Activated naive CD8-positive, alpha-beta T cell treated with anti-CD3 and anti-CD28 coated beads, Interleukin-2, amount 50 U/mL, for 24 hours (primary cell): ENCODE measurements around the gene UBL4B.
A peak's percentile ranks its signal among the peaks of the same experiment; 100 is the strongest.
"Not testable (repeated sequence)": the region's sequence is repeated elsewhere in the genome, so short reads cannot be mapped to it uniquely, and the experiment has no call there.

Source experiments
- ATAC-seq: fragments of 150-1000 bp; cut with Tn5 transposase; one replicate; pipeline ENCODE4 v1.10.0; 2021
- DNase-seq: peaks from one replicate; pipeline ENCODE4 v3.0.0; 2021
- H3K27ac Mint-ChIP-seq: one replicate; pipeline ENCODE4 v1.8.0; 2021; ENCODE audit warnings: mild to moderate bottlenecking, mixed read lengths
- H3K27me3 Mint-ChIP-seq: one replicate; pipeline ENCODE4 v1.8.0; 2021; ENCODE audit warnings: mixed read lengths
- H3K36me3 Mint-ChIP-seq: one replicate; pipeline ENCODE4 v1.8.0; 2021; ENCODE audit warnings: low read depth, mixed read lengths
- H3K4me1 Mint-ChIP-seq: one replicate; pipeline ENCODE4 v1.8.0; 2021; ENCODE audit warnings: mixed read lengths
- H3K4me3 Mint-ChIP-seq: one replicate; pipeline ENCODE4 v1.8.0; 2021; ENCODE audit warnings: mild to moderate bottlenecking, moderate library complexity, mixed read lengths
- H3K9me3 Mint-ChIP-seq: one replicate; pipeline ENCODE4 v1.8.0; 2021; ENCODE audit warnings: mixed read lengths

Gene UBL4B

DNA sequence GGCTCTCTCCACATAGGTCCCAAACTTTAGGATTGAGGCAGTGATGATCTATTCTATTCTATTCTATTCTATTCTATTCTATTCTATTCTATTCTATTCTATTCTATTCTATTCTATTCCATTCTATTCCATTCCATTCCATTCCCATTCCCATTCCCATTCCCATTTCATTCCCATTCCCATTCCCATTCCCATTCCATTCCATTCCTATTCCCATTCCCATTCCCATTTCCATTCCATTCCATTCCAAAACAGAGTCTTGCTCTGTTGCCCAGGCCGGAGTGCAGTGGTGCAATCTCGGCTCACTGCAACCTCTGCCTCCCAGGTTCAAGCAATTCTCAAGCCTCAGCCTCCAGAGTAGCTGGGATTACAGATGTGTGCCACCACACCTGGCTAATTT, 32.2 kb upstream of the UBL4B start:
- H3K9me3 Mint-ChIP-seq, H3K4me3 Mint-ChIP-seq, H3K36me3 Mint-ChIP-seq, H3K27ac Mint-ChIP-seq, ATAC-seq, DNase-seq: not testable (repeated sequence)
- peaks cover 36% of the 10 kb centered on the region for H3K27me3 Mint-ChIP-seq
- H3K4me1 Mint-ChIP-seq, result peaks cover 13% of the 10 kb centered on the region

- Mint-ChIP-seq H3K9me3 (no peaks in the 10 kb centered on the region), H3K36me3 (no peaks in the 10 kb centered on the region), H3K4me3 (no peak overlapping the region), H3K4me1 (peaks cover 14% of the 10 kb centered on the region), H3K27me3 (peaks cover 46% of the 10 kb centered on the region), H3K27ac (no peak overlapping the region)
- no peak for DNase-seq
- ATAC-seq, result no peak
Observed at GRCh38 chr1:110081061-110081460, 31.2 kb upstream of the UBL4B start.

DNA sequence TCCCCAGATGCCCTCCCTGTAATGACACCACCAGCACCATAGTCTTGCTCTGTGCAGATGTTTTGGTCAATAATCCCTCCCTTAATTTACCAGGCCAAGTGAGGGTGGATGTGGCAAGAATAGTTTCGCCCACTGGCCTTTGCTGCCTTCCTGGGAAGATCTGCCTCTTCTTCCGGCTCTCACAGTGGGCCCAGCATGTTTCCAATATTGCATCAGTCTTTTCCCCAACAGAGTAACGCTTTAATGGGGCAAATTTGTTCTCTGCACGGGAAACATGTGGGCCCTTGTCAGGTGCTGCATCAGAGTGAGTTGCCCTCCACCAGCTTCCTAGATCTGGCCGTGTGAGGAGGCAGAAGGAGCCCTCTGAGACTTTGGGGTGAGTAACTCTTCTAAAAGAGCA, 29.8 kb upstream of the UBL4B start:
- H3K27me3 Mint-ChIP-seq, result peaks cover 53% of the 10 kb centered on the region
- peaks cover 14% of the 10 kb centered on the region for H3K4me1 Mint-ChIP-seq
- no peak overlapping the region for H3K27ac Mint-ChIP-seq
- H3K9me3 Mint-ChIP-seq, result no peaks in the 10 kb centered on the region
- no peak overlapping the region for H3K4me3 Mint-ChIP-seq
- DNase-seq, result no peak
- no peak for ATAC-seq
- no peaks in the 10 kb centered on the region for H3K36me3 Mint-ChIP-seq

DNA sequence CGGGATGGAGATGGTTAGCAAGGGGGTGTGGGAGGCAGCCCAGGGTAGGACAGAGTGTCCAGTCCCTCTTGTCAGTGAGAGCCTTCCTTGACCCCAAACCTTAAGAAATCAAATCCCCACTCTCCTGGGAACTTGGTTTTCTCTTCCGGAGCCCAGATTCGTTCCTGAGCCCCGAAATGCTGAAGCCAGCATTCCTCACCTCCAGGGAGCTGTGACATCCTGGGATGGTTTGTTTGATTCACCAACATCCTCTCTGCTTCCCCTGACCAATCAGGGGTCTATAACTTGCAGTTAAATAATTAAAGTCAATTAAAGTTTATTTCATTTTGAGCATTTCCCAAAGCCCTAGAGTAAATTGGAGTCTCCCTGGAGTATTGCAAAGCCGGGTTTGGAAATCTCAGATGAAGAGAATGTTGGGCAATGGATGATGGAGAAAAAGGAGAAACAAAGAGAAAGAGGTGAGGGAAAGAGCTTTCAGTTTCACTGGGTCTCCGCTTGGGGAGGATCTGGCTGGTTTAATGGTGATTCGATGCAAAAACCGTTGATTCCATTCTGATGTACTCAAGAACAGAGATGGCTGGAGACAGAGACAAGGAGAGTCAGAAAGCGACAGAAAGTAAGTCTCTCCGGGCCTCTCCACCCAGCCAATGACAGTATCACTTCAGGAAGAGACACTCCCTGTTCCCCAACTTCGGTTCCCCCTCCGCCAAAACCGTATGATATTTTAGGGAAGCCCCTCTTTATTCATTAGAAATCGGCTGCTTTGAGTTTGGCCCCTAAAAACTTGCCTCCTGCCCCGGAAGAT, 29.0 kb upstream of the UBL4B start:
- H3K27ac Mint-ChIP-seq, result no peak overlapping the region
- peaks cover 55% of the 10 kb centered on the region for H3K27me3 Mint-ChIP-seq

DNA sequence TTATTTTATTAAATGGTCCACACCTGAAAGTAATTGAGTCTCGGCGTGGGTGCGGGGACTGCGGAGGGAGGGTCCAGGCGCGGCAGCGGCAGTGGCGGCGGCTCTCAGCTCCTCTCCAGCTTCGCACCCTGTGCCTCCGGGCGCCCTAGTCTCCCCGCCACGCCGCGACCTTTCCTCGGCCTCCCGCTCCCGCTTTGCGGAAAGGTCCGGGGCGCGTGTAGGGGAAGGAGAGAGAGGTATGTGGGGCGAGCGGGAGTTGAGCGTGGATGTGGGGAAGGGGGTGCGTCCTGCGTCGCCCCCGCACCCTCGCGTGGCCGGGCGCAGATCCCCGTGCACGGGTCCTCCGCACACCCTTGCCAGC, 28.4 kb upstream of the UBL4B start:
- Mint-ChIP-seq H3K4me3 (peak overlapping the region; percentile 79), H3K36me3 (no peaks in the 10 kb centered on the region), H3K27me3 (peaks cover 54% of the 10 kb centered on the region), H3K27ac (no peak overlapping the region), H3K4me1 (peaks cover 14% of the 10 kb centered on the region), H3K9me3 (no peaks in the 10 kb centered on the region)
- ATAC-seq (no peak), DNase-seq (peak; percentile 18)

More for the DNA sequence above, 29.0 kb upstream of the UBL4B start:
- H3K4me3 Mint-ChIP-seq, result peak overlapping the region; percentile 79
- no peaks in the 10 kb centered on the region for H3K36me3 Mint-ChIP-seq
- ATAC-seq (no peak), DNase-seq (no peak)
- no peaks in the 10 kb centered on the region for H3K9me3 Mint-ChIP-seq
- H3K4me1 Mint-ChIP-seq, result peaks cover 14% of the 10 kb centered on the region

DNA sequence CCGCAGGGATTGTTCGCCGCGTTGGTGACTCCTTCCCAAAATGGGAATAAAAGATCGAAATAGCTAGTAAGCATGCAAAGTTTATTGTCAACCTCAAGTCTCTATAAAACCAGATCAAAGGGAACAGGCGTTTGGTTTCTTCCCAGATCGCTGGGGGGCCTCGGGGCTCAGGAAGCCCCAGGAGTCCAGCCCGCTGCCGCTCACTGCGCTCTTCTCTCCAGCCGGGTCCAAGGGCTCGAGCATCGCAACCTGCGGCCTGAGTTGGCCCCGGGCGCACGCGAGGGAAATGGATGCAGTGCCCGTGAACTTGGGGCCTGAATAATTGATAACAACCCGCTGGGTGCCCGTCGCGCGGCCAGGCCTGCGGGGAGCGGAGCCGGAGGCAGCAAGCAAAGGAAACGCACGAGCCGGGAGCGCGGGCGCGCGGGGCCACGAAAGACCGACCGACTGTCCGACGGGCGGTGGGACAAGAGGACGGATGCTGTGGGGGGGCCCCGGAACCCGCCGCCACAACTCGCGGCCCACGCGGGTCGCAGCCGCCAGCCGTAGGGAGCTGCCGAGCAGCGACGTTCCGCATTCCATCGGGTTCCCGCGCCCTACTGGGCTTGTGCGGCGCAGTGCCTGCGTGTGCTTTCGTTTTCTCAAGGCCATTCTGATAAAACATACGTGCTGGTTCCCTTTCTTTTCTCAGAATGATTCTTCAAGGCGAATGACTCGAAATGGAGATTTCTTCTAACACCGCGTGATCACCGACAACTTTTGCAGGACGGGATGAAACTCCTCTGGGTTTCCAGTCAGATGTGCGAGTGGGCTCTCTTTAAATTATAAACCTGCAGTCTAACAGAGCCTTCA, 27.8 kb upstream of the UBL4B start:
- no peaks in the 10 kb centered on the region for H3K36me3 Mint-ChIP-seq
- peak overlapping the region; percentile 79 for H3K4me3 Mint-ChIP-seq
- peaks cover 57% of the 10 kb centered on the region for H3K27me3 Mint-ChIP-seq
- H3K27ac Mint-ChIP-seq, result no peak overlapping the region
- H3K9me3 Mint-ChIP-seq, result no peaks in the 10 kb centered on the region
- peak; percentile 52 for ATAC-seq
- peak; percentile 29 for DNase-seq
- peaks cover 14% of the 10 kb centered on the region for H3K4me1 Mint-ChIP-seq

GRCh38 chr1:110085671-110086070, 26.6 kb upstream of the UBL4B start:
- H3K27ac Mint-ChIP-seq, result no peak overlapping the region
- peaks cover 57% of the 10 kb centered on the region for H3K27me3 Mint-ChIP-seq
- ATAC-seq (no peak), DNase-seq (no peak)
- no peaks in the 10 kb centered on the region for H3K9me3 Mint-ChIP-seq
- no peak overlapping the region for H3K4me3 Mint-ChIP-seq
- peaks cover 14% of the 10 kb centered on the region for H3K4me1 Mint-ChIP-seq
- no peaks in the 10 kb centered on the region for H3K36me3 Mint-ChIP-seq

- H3K27me3 Mint-ChIP-seq, result peaks cover 53% of the 10 kb centered on the region
- ATAC-seq, result no peak
- H3K36me3 Mint-ChIP-seq, result no peaks in the 10 kb centered on the region
- H3K4me3 Mint-ChIP-seq, result no peak overlapping the region
- H3K27ac Mint-ChIP-seq, result no peak overlapping the region
- H3K4me1 Mint-ChIP-seq, result peaks cover 14% of the 10 kb centered on the region
- H3K9me3 Mint-ChIP-seq, result no peaks in the 10 kb centered on the region
- DNase-seq, result no peak
Observed at GRCh38 chr1:110086961-110087360, 25.3 kb upstream of the UBL4B start.

- no peak overlapping the region for H3K27ac Mint-ChIP-seq
- no peaks in the 10 kb centered on the region for H3K9me3 Mint-ChIP-seq
- DNase-seq, result peak; percentile 51
- peaks cover 14% of the 10 kb centered on the region for H3K4me1 Mint-ChIP-seq
- no peaks in the 10 kb centered on the region for H3K36me3 Mint-ChIP-seq
- peaks cover 45% of the 10 kb centered on the region for H3K27me3 Mint-ChIP-seq
- no peak overlapping the region for H3K4me3 Mint-ChIP-seq
- peak; percentile 77 for ATAC-seq
Observed at GRCh38 chr1:110087812-110088738, 24.2 kb upstream of the UBL4B start.

DNA sequence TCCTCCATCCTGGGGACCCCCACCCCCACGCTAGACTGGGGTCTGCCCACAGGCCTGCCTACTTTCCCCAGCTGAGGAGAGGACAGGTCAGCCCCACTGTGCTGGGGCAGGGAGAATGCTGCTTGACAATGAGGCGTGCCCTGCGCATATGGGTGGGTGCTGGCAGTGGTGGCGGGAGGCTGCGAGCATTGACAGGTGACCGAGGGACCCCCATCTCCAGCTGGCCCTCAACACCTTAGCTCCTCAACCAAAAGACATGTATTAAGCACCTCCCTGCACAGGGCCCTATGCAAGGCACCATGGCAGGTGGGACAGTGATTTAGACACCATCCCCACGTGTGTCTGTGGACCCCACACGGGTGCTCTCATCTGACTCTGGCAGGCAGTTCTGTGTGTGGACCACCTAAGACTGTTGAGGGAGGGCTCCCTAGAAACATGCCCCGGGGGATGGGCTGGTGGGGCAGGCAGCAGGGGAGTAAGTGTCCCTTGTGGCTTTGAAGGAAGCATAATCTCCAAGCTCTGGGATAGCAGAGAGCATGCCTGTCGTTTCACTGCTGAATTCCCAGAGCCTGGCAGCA, 23.4 kb upstream of the UBL4B start:
- Mint-ChIP-seq H3K9me3 (no peaks in the 10 kb centered on the region), H3K36me3 (no peaks in the 10 kb centered on the region), H3K27me3 (peaks cover 39% of the 10 kb centered on the region), H3K4me3 (no peak overlapping the region), H3K27ac (no peak overlapping the region), H3K4me1 (peaks cover 8% of the 10 kb centered on the region)
- no peak for DNase-seq
- no peak for ATAC-seq

- Mint-ChIP-seq H3K36me3 (no peaks in the 10 kb centered on the region), H3K27ac (no peak overlapping the region), H3K9me3 (no peaks in the 10 kb centered on the region), H3K4me1 (peaks cover 4% of the 10 kb centered on the region), H3K27me3 (peaks cover 32% of the 10 kb centered on the region), H3K4me3 (no peak overlapping the region)
- no peak for ATAC-seq
- DNase-seq, result no peak
Observed at GRCh38 chr1:110089561-110090275, 22.5 kb upstream of the UBL4B start.

DNA sequence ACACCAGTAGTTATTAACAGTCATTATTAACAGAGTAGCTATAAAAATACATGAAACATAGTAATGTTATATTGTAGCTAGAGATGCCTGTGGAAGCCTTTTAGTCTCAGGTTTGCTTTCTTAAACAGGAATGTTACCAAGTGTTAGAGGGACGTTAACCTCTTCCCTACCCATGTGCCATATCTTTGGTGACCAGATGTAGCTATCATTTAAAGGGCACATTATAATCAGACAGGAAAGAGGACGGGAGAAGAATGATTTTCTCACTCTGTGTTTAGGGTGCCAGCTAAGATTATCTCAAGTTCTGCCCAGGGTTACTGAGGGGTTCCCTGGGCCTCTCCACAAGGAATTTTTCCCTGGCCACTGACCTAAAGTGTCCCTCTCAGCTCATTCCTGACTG, 20.9 kb upstream of the UBL4B start:
- H3K9me3 Mint-ChIP-seq, result no peaks in the 10 kb centered on the region

DNA sequence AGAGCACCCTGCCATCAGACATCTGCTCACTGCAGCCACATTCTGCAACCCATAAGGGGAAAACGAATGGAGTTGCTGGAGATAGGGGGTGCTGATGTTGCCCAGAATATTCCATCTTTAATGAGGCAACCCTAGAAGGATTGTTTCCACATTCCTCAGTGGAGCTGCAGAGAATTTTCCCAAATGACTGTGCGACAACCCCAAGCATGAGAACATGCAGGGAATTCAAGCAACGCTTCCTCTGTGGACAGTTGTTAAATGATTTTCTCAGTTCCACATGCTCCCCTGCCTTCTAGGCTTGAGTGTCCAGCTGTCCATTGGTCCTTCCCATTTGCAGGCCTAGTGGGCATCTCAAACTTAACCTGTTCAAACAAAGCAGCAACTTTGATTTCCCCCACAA, 20.5 kb upstream of the UBL4B start:
- H3K27me3 Mint-ChIP-seq, result peaks cover 13% of the 10 kb centered on the region
- ATAC-seq, result no peak

More for the DNA sequence above, 20.9 kb upstream of the UBL4B start:
- no peak for DNase-seq
- ATAC-seq, result no peak
- Mint-ChIP-seq H3K4me3 (no peak overlapping the region), H3K27ac (no peak overlapping the region), H3K36me3 (no peaks in the 10 kb centered on the region), H3K27me3 (peaks cover 18% of the 10 kb centered on the region), H3K4me1 (no peaks in the 10 kb centered on the region)

More for the DNA sequence above, 20.5 kb upstream of the UBL4B start:
- no peak overlapping the region for H3K27ac Mint-ChIP-seq
- DNase-seq, result no peak
- H3K9me3 Mint-ChIP-seq, result no peaks in the 10 kb centered on the region
- H3K4me3 Mint-ChIP-seq, result no peak overlapping the region
- H3K4me1 Mint-ChIP-seq, result no peaks in the 10 kb centered on the region
- no peaks in the 10 kb centered on the region for H3K36me3 Mint-ChIP-seq
